ENCODE measurements around the gene TYRO3.

Gene TYRO3

GRCh38 chr15:41630616-41631217 lies 71.7 kb downstream of the TYRO3 start:
- no peak for DNase-seq (ENCODE audit: low read depth, low spot score)
- no peak overlapping the region for H3K4me3 ChIP-seq (ENCODE audit: low read length)

GRCh38 chr15:41631880-41632470 lies 73.0 kb downstream of the TYRO3 start:
- no peak overlapping the region for H3K4me3 ChIP-seq (ENCODE audit: low read length)
- DNase-seq (ENCODE audit: low read depth, low spot score): no peak
